HG03064 (cell line): Measurements from ENCODE around the gene SP3.

ENCODE experiments used
- ATAC-seq: cut with Tn5 transposase; IDR thresholded peaks from one replicate; pipeline ENCODE4 v1.9.1; 2021; ENCODE audit warnings: low read depth; ENCODE audit not compliant: unreplicated experiment

Gene SP3

DNA sequence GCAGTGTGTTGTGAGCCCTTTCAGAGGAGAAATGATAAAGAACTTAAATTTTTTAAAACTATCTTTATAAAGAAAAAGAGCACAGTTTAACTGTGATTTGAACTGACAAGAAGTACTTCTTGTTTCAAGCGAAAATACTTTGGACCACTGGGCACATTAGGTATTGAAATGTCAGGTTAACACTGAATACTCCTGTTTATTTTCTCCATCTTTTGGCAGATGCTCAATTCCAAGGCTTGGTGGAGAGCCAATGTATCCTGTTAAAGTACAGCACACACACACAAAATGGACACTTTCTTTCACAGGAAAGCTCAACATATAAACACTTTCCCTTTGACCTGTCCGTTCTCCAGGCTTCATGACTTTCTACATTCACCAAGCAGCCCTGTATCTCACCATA is 32.6 kb upstream of the SP3 start:
- no peak for ATAC-seq

DNA sequence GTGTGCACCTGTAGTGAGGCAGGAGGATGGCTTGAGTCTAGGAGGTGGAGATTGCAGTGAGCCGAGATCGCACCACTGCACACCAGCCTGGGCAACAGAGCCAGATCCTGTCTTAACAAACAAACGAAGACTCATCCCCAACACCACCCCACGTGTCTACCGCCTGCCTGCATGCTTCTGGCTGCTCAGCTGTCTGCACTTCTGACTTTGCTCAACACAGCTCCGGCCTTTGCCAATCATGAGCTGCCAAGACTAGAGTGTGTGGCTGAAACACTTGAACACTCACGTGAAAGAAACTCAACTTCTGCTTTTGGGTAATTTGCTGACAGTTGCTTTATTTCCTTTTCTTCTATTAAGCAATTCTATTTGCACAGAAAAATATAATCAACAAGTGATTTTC is 32.1 kb upstream of the SP3 start:
- ATAC-seq, result peak; percentile 96

DNA sequence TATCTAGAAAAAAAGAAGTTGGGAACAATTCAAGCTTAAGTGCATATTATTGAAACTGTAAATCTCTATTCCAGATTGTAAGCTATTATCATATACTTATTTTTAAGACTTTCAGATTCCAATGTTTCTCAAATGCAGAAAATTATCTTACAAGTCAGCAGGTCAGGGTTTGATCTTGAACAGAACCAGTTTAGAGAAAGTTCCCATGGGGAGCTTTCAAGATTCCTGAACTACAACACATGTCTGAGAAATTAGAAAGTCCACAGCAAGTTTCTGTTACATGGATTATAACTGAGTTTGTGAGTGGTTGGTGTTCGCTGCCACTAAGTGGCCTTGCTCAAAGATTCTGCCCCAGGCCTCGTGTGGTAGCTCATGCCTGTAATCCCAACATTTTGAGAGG is 31.6 kb upstream of the SP3 start:
- ATAC-seq, result no peak

DNA sequence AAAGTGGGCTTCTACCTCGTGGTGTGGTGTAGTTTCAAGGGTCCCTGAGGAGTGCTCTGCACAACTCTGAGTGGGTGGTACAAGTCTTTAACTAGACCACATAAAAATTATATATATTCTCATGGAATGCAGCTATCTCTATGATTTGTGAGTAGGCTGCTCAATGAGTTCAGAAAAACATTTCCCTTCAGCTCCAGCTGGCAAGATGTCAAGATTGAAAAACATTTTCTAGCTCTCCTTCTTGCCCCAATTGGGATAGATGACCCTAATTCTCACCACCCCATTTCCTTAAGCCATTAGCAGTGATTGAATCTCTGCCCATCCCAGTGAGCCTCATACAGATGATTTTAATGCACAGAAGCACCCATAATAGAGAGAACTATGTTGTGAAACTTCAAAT is 28.3 kb upstream of the SP3 start:
- ATAC-seq, result no peak

DNA sequence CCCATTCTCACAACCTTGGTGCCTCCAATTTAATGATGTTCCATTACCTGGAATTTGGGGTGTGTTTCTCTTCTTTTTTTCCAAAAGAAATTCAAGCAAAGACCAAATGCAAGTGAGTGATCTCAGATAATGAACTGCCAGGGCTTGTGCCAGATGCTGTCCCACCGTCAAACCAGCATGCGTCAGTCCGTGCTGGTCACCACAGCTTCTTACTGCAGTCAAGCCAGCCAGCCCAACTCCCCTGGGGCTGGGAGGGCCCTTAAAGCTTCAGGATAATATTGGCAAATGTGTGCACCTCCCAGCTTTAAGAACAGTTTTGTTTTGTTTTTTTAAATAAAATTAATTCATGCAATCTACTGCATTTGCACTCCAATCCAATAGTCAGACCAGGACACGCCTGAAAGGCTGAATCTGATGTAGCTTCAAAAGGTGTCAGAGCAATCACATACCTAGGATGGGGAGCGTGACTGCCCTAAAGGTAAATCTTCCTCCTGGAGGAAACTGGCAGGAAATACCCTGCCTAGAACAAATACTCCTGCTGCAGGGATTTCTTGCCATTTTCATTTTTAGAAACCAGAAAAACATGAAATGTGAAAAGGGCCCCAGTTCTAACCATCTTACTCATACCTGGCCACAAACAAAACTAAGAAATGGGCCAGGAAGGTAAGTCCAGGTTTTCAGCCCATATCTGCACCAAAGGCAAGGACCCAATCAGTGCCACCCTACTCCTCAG is 26.8 kb upstream of the SP3 start:
- ATAC-seq, result no peak

DNA sequence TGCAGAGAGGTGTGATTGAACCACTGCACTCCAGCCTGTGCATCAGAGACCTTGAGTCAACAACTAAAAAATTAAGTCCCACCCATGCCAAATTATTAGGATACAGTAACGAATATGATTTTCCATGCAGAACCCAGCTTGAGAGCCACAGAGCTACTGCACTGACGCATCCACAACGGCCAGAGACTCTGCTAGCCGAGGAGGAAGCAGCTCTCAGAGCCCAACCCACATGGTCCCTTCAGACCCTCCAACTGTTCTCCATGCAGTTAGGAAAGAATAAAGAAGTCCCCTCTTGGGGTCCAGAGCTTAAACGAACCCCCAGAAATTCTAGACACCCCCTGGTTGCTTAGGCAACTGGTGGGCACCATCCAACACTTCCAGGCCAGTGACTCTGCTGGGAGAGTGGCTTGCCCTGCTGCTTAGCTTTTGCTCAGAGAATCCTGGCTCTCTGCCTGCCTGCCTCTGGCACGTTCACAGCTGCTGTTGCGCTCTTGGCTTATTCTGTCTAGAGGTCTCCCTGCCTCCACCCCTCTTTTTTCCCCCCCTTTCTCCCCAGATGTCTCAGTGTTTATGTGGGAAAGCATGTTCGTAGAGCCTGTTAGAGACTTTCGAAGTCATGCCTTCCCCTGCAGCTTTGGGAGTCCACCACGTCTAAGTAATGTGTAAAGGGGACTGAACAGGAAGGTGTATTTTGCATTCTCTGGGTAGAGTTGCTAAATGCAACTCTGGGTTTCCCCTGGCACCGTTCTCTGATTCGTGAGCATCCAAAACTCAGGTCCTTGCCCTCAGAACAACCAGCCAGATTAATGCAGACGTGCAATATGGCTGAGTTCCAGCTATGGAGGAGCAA is 26.0 kb upstream of the SP3 start:
- ATAC-seq, result no peak

DNA sequence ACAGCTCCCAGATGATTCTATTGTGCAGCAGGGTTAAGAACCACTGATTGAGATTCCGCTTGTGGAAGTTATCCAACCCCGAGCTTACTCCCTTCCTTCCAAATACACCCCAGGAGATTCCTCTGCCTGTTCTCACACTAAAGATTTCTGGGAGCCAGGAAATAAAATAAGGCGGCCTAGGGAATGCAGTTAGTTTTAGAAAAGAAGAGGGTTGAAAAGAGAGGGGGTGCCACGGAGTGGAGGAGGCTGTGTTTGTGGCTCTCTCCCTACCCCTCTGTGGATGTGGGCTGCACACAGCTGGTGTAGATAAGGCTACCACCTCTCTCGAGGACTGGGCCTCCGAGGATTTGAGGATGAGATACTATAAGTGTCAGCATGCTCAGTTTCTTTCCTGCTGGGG is 25.1 kb upstream of the SP3 start:
- ATAC-seq, result no peak

DNA sequence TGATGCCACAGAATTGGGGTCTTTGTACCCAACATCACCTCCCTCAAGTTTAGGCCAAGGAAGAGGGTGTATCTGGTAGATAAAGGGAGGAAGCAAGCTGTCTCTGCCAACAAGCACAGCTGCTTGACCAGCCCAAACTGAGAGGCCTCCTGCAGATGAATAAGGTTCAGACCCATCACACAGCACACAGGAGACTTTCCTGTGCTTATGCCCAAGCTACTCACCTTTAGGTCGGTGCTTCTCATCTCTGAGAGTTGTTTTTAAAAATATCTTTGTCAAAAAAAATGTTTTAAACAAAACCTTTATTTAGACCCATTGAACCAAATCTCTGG is 24.7 kb upstream of the SP3 start:
- ATAC-seq, result no peak

DNA sequence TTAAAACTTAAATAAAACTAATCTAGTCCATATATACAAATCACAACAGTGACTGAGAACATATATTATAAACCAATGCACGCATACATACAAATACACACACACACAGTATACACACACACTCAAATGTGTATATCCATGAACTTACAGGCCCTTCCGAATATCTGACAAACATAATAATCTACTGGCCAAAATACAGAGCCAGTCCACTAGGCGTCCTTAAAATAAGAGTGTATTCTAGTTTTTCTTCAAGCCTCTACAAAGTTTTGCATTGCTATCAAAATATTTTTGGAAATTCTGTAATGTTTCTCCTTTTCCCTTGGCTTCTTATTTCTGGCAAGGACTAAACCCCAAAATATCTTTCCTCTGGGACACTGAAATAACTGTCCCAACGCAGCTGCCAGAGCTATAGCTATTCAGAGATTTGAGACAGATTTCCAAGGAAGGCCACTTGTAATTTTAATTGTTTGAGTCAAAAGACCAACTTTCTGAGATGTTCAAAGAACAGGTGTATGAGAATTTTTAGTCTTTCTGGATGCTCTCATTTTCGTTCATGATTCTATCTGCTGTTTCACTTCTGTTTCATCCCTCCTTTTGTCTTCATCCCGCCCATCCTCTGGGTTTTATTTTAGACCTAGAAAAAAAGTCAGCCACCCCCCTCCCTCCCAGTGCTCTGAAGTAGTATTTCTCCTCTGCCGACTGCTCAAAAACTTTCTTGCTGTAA is 24.1 kb upstream of the SP3 start:
- no peak for ATAC-seq

DNA sequence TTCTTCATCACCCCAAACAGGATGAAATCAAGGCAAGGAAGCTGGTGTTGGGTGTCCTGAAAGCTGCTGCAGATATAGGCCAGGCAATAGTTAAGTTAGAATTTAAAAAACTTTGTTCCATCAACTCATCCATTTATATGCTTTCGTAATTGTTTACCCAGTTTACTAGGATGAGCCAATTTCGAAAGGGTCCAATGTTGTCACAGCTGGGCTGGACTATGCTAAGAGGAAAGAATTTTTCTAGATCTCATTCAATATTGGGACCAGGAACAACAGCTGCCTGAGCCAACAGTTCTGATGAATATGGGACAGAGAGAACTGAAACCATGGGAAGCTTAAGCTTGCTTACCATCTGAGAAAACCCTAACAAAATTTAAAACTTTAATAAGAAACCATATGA is 21.6 kb upstream of the SP3 start:
- no peak for ATAC-seq

DNA sequence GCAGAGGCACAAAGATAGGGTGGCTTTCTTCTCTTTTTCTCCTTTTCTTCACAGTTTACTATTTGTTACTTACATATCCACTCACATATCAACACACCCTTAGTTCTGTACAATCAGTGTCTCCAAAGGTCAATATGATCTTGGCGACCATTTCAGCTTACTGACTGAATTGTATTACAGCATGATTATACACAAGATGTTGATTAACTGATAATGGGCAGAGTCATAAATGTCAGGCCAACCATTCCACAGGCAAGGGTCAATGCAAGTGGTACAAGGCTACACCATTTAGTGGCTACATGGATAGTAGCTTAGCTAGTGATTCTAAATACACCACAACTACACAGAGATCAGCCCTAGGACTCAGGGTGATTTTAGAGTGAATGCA is 20.4 kb upstream of the SP3 start:
- ATAC-seq, result no peak

DNA sequence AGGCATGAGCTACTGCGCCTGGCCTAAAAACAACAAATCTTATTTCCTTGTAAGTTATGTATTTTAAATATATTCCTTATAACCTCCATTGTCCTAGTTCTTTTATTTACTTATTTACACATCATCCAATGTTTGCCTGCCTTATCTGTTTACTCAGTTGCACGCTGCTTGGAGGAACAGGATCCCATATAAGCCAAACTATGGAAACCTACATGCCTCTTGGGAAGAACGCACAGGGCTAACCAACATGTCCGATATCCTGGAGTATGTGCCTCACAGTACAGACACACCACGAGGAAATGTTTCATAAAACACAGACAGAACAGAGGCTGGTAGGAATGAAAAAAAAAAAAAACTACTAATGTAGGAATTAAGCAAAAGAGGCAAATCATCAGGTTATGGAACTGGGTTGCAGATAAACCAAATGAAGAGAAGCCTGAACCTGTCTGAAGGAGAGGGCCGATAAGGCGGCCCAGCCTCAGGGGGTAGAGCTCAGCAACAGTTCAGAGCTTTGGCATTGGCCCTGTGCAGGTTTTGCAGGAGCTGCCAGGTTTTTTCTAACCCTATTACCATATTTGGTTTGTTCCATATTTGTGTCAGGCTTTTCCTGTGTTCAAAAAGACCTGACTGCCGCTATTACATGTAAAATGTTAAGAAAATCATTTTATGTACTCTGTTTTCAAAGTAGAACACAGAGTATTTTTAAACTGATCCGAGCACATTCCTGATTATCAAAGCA is 19.9 kb upstream of the SP3 start:
- no peak for ATAC-seq

DNA sequence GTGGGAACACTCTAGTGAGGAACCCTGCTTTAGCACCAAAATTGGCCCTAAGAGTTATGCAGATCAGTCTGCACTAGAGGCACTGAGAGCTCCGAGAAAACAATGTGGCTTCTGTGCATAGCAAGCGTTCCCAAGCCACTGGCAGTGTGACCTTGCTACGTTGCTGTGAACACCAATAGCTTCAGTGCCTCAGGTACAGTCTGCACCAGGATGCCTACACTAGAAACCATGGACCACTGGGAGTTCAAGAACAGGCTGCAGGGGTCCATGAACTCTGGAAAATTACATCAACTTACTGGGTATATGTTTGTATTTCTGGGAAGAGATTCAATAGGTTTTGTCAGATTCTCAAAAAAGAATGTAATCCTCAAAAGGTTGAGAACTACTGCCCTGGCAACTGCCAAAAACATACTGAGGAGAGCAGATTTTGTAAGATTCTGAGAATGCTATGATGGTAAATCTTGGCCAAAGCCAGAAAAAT is 18.3 kb upstream of the SP3 start:
- no peak for ATAC-seq

DNA sequence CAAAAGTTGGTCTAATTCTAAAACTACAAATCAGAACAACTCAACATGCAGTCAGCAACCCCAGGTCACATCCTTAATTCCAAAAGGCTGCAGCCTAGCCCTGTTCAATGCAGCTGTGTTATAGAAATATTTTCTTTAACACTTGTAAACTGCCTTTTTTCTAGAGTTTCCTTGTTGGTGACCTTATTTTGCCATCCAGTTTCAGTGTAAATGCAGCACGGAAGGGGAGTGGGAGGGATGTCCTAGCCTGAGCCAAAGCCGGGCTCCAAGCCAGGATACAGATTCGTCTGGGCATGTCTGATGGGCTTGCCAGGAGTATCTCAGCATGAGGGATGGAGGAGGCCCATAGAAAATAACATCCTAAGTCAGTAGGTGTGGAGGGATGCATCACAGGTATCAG is 17.7 kb upstream of the SP3 start:
- ATAC-seq, result no peak

DNA sequence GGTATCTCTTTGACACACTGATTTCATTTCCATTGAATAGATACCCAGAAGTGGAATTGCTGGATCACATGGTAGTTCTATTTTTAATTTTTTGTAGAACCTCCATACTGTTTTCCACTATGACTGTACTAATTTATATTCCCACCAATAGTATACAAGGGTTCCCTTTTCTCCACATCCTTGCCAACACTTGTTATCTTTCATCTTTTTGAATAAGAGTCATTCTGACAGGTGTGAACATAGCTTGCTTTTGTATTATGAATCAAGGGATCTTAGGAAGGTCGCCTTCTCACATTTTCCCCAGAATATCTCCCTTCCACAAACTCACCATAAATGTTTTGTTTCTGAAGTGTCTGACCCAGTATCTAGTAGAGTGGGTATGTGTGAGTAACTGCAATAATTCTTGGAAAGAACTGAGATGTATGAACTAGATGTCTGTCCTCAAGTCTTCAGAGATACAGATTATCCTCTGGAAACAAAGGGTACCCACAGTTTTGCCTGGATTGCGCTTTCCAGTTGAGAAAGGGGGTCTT is 17.1 kb upstream of the SP3 start:
- ATAC-seq, result no peak

DNA sequence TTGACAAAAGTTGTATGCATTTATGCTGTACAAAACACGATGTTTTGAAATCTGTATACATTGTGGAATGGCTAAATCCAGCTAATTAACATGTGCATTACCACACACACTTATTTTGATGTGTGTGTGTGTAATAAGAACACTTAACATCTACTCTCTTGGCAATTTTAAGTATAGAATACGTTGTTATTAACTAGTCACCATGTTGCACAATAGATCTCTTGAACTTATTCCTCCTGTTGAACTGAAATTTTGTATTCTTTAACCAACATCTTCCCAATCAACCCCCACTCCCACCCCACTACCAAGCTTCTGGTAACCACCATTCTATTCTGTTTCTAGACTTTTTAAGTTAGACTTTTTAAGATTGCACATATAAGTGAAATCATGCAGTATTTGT is 16.3 kb upstream of the SP3 start:
- ATAC-seq, result no peak

DNA sequence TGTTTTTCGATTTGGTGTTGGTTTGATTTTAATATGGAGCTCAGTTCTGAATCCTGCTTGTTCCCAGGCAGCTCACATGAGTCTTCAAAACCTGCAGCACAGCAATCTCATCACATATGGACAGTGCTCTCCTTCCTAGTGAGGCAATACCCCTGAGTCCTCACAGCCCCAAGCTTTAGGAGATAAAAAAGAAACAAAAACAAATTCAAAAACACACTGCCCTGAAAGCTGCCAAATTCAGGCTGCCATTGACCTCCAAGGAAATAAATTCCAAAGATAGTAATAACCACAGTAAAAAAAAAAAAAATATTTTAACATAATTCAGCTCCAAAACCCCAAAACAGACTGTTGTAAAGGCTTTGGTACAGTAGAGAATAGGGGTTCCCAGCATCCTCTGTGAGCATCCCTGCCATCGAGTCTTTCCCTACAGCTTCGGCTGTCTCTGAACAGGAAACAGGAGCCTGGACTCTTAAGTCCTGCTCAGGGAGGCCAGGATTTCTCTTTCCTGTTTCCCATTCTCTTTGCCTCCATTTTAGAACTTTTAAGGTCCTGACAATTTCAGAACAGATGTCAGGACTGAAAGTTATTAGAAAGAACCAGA is 14.7 kb upstream of the SP3 start:
- ATAC-seq, result no peak

DNA sequence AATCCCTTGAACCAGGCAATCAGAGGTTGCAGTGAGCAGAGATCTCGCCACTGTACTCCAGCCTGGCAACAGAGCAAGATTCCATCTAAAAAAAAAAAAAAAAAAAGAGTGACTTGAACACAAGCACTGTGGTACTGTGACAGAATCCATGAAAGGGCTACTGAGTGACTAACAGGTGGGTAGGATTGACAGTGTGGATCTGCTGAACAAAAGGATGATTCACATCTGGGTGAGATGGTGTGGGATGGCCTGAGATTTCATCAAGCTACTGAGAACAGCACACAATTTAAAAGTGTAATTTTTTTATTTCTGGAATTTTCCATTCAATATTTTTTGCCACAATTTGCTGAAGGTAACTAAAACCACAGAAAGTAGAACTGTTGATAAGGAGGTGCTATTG is 13.3 kb upstream of the SP3 start:
- no peak for ATAC-seq

DNA sequence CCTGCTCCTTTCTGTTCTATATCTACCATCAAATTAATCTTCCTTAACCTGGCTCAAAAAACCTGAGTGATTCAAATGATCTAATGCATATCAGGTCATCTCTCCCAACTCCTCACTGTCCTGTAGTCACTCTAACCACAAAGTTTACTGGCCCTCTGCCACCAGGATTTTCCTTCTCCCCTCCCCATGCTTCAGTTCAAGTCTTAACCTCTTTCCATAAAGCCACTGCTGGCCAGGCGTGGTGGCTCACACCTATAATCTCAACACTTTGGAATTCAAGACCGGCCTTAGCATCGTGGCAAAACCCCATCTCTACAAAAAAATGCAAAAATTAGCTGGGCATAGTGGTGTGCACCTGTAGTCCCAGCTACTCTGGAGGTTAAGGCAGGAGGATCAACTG is 7.5 kb upstream of the SP3 start:
- no peak for ATAC-seq

DNA sequence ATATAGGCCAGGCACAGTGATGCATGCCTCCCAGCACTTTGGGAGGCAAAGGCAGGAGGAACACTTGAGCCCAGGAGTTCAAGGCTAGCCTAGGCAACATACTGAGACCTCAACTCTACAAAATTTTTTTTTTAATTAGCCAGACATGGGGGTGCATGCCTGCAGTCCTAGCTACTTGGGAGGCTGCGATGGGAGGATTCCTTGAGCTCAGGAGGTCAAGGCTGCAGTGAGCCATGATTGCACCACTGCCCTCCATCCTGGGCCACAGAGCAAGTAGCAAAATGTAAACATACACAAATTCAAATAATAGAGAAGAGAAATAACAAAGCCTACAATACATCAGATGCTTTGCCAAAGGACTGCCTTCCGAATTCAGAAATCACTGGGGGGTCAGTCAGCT is 7.0 kb upstream of the SP3 start:
- ATAC-seq, result no peak
